ENCODE results near the gene ZBTB7C. TPM values are rescaled to one million over a fixed set of nuclear protein-coding genes. Genes with fewer than 3 reads are reported as not detected.

The ZBTB7C gene
- total RNA-seq, 1 donor from 2014 or later: 0.67 TPM

DNA sequence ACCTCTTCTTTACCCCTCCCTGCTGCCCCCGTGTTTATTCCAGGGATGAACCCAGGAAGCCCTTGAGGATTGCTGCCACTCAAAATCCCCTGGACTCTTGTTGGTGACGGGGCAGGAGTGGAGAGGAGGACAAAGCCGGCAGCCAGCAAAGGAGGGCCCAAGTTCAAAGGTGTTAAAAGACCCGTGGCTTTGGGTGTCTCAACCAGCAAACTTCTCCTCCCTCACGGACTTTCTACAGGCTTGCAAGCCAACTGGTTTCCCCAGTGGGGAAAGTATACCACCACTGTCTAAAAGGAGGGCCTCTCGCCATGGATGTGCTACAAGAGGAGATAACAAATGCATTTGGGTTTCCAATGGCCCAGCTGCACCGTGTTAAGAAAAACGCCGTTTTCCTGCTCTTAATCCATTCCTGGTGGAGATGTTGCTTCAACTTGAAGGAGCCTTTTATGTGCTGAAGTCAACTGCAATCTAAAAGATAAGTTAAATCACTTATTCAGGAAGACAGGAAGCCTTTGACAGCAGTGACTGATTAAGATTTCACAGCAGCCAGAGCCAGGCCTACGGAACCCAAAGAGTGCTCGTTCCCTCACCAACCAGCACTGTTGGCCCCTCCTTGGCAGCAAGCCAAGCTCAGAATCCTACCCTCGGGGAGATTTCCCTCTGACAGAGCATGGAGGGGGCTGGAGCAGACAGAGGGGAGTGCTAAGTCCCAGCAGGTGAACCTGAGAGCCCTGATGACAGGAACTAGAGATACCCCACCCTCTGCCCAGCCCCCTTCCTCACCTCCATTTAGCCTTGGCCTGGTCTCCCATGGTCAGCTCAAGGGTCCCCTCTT is 57.8 kb downstream of the ZBTB7C start:
- Mint-ChIP-seq H3K9me3 (ENCODE audit: unreplicated experiment) (no peaks in the 10 kb centered on the region), H3K27me3 (ENCODE audit: unreplicated experiment) (peaks cover 4% of the 10 kb centered on the region), H3K4me1 (ENCODE audit: unreplicated experiment) (peaks cover under 1% of the 10 kb centered on the region), H3K4me3 (ENCODE audit: unreplicated experiment) (no peak overlapping the region), H3K36me3 (ENCODE audit: low read depth, unreplicated experiment) (no peaks in the 10 kb centered on the region), H3K27ac (ENCODE audit: unreplicated experiment) (no peak overlapping the region)
- no peak for DNase-seq (ENCODE audit: low spot score)
- TF ChIP-seq, protein P1, sequence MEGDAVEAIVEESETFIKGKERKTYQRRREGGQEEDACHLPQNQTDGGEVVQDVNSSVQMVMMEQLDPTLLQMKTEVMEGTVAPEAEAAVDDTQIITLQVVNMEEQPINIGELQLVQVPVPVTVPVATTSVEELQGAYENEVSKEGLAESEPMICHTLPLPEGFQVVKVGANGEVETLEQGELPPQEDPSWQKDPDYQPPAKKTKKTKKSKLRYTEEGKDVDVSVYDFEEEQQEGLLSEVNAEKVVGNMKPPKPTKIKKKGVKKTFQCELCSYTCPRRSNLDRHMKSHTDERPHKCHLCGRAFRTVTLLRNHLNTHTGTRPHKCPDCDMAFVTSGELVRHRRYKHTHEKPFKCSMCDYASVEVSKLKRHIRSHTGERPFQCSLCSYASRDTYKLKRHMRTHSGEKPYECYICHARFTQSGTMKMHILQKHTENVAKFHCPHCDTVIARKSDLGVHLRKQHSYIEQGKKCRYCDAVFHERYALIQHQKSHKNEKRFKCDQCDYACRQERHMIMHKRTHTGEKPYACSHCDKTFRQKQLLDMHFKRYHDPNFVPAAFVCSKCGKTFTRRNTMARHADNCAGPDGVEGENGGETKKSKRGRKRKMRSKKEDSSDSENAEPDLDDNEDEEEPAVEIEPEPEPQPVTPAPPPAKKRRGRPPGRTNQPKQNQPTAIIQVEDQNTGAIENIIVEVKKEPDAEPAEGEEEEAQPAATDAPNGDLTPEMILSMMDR (IDR thresholded peaks at IDR 0.05; ENCODE audit: unreplicated experiment): no peak

DNA sequence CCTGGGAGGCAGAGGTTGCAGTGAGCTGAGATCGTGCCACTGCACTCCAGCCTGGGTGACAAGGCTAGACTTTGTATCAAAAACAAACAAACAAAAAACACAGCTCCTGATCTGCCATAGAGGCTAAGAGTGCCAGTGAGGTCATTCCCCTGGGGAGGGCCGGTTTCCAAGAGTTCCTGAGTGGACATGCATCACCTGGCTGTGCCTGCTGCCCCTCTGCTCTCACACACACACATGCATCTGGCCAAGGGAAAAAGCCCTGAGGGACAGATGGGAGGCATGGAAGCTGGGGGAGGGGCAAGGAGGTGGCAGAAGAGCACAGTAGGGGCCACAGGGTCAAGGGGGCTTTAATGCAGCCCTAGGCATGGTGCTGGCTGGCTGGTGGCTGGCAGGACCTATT is 60.4 kb downstream of the ZBTB7C start:
- Mint-ChIP-seq H3K9me3 (ENCODE audit: unreplicated experiment) (no peaks in the 10 kb centered on the region), H3K27me3 (ENCODE audit: unreplicated experiment) (peaks cover 5% of the 10 kb centered on the region), H3K4me1 (ENCODE audit: unreplicated experiment) (peaks cover under 1% of the 10 kb centered on the region), H3K4me3 (ENCODE audit: unreplicated experiment) (no peak overlapping the region), H3K36me3 (ENCODE audit: low read depth, unreplicated experiment) (no peaks in the 10 kb centered on the region), H3K27ac (ENCODE audit: unreplicated experiment) (no peak overlapping the region)
- TF ChIP-seq, protein P1 (IDR thresholded peaks at IDR 0.05; ENCODE audit: unreplicated experiment): no peak
- no peak for DNase-seq (ENCODE audit: low spot score)

DNA sequence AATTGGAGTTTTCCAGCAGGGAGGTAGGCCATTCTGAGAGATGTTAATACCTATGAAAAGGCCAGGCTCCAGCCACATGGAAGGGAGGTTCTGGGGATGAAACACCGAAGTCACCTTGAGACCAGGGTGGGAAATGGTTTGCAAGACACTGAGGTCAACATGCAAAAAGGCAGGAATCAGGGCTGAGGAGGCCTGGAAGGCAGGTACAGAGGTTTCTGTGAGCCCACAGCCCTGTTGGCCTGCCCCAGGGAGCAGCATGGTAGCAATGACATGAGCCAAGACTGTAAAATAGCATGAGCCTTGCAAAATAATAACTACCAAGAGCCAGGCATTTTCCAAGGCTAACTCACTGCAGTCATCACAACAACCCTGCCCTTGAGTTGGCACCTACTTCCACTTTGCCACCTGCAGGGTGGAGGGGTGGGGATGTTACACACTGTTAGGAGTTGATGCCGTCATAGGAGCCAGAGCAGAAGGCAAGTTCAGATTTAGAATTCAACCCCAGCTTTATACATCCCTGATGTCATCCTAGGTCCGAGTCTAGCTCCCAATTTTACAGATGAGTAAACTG is 61.3 kb downstream of the ZBTB7C start:
- Mint-ChIP-seq H3K36me3 (ENCODE audit: low read depth, unreplicated experiment) (no peaks in the 10 kb centered on the region), H3K9me3 (ENCODE audit: unreplicated experiment) (no peaks in the 10 kb centered on the region), H3K27me3 (ENCODE audit: unreplicated experiment) (peaks cover 5% of the 10 kb centered on the region), H3K4me3 (ENCODE audit: unreplicated experiment) (no peak overlapping the region), H3K4me1 (ENCODE audit: unreplicated experiment) (peaks cover 4% of the 10 kb centered on the region), H3K27ac (ENCODE audit: unreplicated experiment) (no peak overlapping the region)
- TF ChIP-seq, protein P1 (IDR thresholded peaks at IDR 0.05; ENCODE audit: unreplicated experiment): no peak
- no peak for DNase-seq (ENCODE audit: low spot score)

DNA sequence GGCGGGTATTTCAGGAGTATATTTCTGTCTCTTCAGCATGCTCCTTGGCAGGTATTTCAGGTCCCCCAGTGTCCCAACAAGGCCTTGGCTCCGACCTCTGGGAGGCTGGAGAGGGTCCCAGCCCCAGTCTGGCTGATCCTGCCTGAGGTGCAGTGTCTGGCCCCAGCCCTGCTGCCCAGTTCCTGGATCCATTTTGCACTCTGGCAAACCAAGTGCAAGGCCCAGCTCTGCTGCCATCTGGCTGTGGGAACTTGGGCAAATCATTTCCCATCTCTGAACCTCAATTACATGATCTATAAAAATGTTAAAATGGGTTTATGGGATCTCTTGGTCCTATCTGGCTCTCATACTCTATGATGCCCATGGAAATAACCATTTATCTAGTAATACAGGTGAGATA is 63.6 kb downstream of the ZBTB7C start:
- no peak overlapping the region for H3K27ac Mint-ChIP-seq (ENCODE audit: unreplicated experiment)
- peaks cover 4% of the 10 kb centered on the region for H3K4me1 Mint-ChIP-seq (ENCODE audit: unreplicated experiment)
- DNase-seq (ENCODE audit: low spot score): no peak
- H3K27me3 Mint-ChIP-seq (ENCODE audit: unreplicated experiment): peaks cover 5% of the 10 kb centered on the region
- no peak overlapping the region for H3K4me3 Mint-ChIP-seq (ENCODE audit: unreplicated experiment)
- no peaks in the 10 kb centered on the region for H3K36me3 Mint-ChIP-seq (ENCODE audit: low read depth, unreplicated experiment)
- H3K9me3 Mint-ChIP-seq (ENCODE audit: unreplicated experiment): no peaks in the 10 kb centered on the region
- TF ChIP-seq, protein P1 (IDR thresholded peaks at IDR 0.05; ENCODE audit: unreplicated experiment): no peak

DNA sequence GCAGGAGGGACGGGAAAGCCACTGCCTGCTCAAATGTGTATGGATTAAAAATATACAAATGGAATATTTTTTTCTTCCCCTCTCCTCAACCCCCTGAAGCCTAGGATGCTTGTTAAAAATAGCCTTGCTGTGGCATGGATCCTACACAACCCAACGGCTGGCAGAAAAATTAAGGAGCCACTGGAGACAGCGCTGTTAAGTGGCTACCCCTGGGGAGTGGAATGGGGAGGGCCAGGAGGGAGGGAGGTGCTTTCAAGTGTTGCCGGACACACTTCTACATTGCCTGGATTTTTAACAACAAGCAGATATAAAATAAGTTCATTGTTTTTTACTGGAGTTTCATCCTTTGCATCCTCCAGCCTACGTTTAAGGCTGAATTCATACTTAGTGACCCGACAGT is 66.6 kb downstream of the ZBTB7C start:
- H3K9me3 Mint-ChIP-seq (ENCODE audit: unreplicated experiment): no peaks in the 10 kb centered on the region
- no peaks in the 10 kb centered on the region for H3K36me3 Mint-ChIP-seq (ENCODE audit: low read depth, unreplicated experiment)
- TF ChIP-seq, protein P1 (IDR thresholded peaks at IDR 0.05; ENCODE audit: unreplicated experiment): no peak
- H3K27ac Mint-ChIP-seq (ENCODE audit: unreplicated experiment): no peak overlapping the region
- no peak for DNase-seq (ENCODE audit: low spot score)
- peaks cover 4% of the 10 kb centered on the region for H3K4me1 Mint-ChIP-seq (ENCODE audit: unreplicated experiment)
- H3K27me3 Mint-ChIP-seq (ENCODE audit: unreplicated experiment): peaks cover 3% of the 10 kb centered on the region
- no peak overlapping the region for H3K4me3 Mint-ChIP-seq (ENCODE audit: unreplicated experiment)

All from endothelial cell (in vitro differentiated cells).